ENCODE results near the gene TMEM131. TPM values are rescaled to one million over a fixed set of nuclear protein-coding genes. Genes with fewer than 3 reads are reported as not detected.

The TMEM131 gene
- total and polyA plus RNA-seq, 10 of the 15 experiments (the other 5 are each of a cell fraction or from before 2014, with no cell fraction given), result 6.0 to 48.2 (median 23.2) TPM

DNA sequence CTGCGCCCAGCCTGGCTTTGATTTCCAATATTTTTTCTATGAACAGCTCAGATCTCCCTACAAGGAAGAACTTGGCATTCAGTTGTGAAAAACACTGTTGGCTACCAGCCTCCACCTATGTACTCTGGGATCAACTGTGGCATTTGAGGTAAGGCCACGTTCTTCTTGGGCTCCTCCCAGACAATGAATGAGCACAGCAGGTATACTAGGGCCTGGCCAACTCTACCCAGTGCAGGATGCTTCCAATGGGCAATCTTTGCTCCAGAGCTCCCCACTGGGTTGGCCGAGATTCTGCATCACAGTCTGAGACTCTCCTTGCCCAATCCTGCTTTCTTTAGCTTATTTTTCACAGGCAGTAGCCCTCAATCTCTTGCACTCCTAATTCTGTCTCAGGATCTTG, 75.9 kb downstream of the TMEM131 start:
- peaks cover 19% of the 10 kb centered on the region for H3K79me2 ChIP-seq (ENCODE audit: control insufficient read depth, insufficient read depth, low read length)
- RAD21 ChIA-PET (ENCODE audit: unreplicated experiment), result no interaction called here
- no peak overlapping the region for H3K4me3 ChIP-seq
- peaks cover 19% of the 10 kb centered on the region for H3K9me3 ChIP-seq (replicated peaks; ENCODE audit: control insufficient read depth, insufficient read depth, low read length)
- no peak overlapping the region for H3K27ac ChIP-seq (ENCODE audit: control insufficient read depth, insufficient read depth)
- no peak overlapping the region for H2AFZ ChIP-seq (ENCODE audit: control insufficient read depth, low read depth, low read length)
- no peak overlapping the region for H3K9ac ChIP-seq (ENCODE audit: control insufficient read depth, insufficient read depth, low read length)
- H3K27me3 ChIP-seq (replicated peaks in 1 of 2; ENCODE audit: control insufficient read depth in 2 of 2, insufficient read depth in 2 of 2, low read length in 1 of 2), result no peaks in the 10 kb centered on the region
- no peaks in the 10 kb centered on the region for H4K20me1 ChIP-seq (ENCODE audit: control insufficient read depth, insufficient read depth)
- peaks cover 4 to 14% of the 10 kb centered on the region in 2 experiments; a peak in 3 of 4 replicates for H3K36me3 ChIP-seq (ENCODE audit: control insufficient read depth in 2 of 2, insufficient read depth in 2 of 2, low read length in 1 of 2)
- DNase-seq (ENCODE audit: low read depth, low spot score), result no peak
- POLR2A ChIA-PET, result interaction anchor here (2.0 kb wide), 1 partner anchor 11 kb away, joined by 8 read pairs; no protein-coding TSS in a partner anchor
- no peak for ATAC-seq
- CTCF ChIA-PET, result interaction anchor here (0.6 to 1.1 kb wide), 2 partner anchors 113 to 210 kb away, joined by 3 read pairs; no protein-coding TSS in a partner anchor
- FAIRE-seq, result no peak
- TF ChIP-seq FOS (IDR thresholded peaks at IDR 0.05; ENCODE audit: borderline replicate concordance, extremely low read depth, insufficient read length) (no peak), ZBED1 (IDR thresholded peaks at IDR 0.05; ENCODE audit: borderline replicate concordance) (no peak), MXI1 (IDR thresholded peaks at IDR 0.05; ENCODE audit: low read depth, low read length) (no peak), YBX1 (IDR thresholded peaks at IDR 0.05) (no peak), ESRRA (IDR thresholded peaks at IDR 0.05; ENCODE audit: low read length) (no peak), ZNF384 (IDR thresholded peaks at IDR 0.05; ENCODE audit: borderline replicate concordance, low read depth, low read length) (no peak), SIX5 (IDR thresholded peaks at IDR 0.05; ENCODE audit: low read depth, low read length, severe bottlenecking) (no peak), NFXL1 (IDR thresholded peaks at IDR 0.05; ENCODE audit: borderline replicate concordance) (no peak), ETV6 (conservative IDR thresholded peaks at IDR 0.05 in 1 of 2, IDR thresholded peaks at IDR 0.05 in 1 of 2; ENCODE audit: borderline replicate concordance in 1 of 2, low read depth in 1 of 2) (no peak), CHD1 (IDR thresholded peaks at IDR 0.05; ENCODE audit: low read depth, low read length) (no peak), TCF12 (IDR thresholded peaks at IDR 0.05; ENCODE audit: low read depth, low read length) (no peak)
- TF ChIP-seq, protein P1, sequence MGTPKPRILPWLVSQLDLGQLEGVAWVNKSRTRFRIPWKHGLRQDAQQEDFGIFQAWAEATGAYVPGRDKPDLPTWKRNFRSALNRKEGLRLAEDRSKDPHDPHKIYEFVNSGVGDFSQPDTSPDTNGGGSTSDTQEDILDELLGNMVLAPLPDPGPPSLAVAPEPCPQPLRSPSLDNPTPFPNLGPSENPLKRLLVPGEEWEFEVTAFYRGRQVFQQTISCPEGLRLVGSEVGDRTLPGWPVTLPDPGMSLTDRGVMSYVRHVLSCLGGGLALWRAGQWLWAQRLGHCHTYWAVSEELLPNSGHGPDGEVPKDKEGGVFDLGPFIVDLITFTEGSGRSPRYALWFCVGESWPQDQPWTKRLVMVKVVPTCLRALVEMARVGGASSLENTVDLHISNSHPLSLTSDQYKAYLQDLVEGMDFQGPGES (IDR thresholded peaks at IDR 0.05), result no peak
- TF ChIP-seq, protein P2, sequence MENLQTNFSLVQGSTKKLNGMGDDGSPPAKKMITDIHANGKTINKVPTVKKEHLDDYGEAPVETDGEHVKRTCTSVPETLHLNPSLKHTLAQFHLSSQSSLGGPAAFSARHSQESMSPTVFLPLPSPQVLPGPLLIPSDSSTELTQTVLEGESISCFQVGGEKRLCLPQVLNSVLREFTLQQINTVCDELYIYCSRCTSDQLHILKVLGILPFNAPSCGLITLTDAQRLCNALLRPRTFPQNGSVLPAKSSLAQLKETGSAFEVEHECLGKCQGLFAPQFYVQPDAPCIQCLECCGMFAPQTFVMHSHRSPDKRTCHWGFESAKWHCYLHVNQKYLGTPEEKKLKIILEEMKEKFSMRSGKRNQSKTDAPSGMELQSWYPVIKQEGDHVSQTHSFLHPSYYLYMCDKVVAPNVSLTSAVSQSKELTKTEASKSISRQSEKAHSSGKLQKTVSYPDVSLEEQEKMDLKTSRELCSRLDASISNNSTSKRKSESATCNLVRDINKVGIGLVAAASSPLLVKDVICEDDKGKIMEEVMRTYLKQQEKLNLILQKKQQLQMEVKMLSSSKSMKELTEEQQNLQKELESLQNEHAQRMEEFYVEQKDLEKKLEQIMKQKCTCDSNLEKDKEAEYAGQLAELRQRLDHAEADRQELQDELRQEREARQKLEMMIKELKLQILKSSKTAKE (IDR thresholded peaks at IDR 0.05; ENCODE audit: low read depth, poor library complexity, severe bottlenecking), result no peak
- TF ChIP-seq, protein P3, sequence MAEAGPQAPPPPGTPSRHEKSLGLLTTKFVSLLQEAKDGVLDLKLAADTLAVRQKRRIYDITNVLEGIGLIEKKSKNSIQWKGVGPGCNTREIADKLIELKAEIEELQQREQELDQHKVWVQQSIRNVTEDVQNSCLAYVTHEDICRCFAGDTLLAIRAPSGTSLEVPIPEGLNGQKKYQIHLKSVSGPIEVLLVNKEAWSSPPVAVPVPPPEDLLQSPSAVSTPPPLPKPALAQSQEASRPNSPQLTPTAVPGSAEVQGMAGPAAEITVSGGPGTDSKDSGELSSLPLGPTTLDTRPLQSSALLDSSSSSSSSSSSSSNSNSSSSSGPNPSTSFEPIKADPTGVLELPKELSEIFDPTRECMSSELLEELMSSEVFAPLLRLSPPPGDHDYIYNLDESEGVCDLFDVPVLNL (IDR thresholded peaks at IDR 0.05; ENCODE audit: low read depth, low read length), result no peak
- TF ChIP-seq, protein P4, sequence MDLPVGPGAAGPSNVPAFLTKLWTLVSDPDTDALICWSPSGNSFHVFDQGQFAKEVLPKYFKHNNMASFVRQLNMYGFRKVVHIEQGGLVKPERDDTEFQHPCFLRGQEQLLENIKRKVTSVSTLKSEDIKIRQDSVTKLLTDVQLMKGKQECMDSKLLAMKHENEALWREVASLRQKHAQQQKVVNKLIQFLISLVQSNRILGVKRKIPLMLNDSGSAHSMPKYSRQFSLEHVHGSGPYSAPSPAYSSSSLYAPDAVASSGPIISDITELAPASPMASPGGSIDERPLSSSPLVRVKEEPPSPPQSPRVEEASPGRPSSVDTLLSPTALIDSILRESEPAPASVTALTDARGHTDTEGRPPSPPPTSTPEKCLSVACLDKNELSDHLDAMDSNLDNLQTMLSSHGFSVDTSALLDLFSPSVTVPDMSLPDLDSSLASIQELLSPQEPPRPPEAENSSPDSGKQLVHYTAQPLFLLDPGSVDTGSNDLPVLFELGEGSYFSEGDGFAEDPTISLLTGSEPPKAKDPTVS (IDR thresholded peaks at IDR 0.05; ENCODE audit: low read depth, low read length), result no peak
- TF ChIP-seq, protein P5, sequence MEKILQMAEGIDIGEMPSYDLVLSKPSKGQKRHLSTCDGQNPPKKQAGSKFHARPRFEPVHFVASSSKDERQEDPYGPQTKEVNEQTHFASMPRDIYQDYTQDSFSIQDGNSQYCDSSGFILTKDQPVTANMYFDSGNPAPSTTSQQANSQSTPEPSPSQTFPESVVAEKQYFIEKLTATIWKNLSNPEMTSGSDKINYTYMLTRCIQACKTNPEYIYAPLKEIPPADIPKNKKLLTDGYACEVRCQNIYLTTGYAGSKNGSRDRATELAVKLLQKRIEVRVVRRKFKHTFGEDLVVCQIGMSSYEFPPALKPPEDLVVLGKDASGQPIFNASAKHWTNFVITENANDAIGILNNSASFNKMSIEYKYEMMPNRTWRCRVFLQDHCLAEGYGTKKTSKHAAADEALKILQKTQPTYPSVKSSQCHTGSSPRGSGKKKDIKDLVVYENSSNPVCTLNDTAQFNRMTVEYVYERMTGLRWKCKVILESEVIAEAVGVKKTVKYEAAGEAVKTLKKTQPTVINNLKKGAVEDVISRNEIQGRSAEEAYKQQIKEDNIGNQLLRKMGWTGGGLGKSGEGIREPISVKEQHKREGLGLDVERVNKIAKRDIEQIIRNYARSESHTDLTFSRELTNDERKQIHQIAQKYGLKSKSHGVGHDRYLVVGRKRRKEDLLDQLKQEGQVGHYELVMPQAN (conservative IDR thresholded peaks at IDR 0.05), result no peak
- in situ Hi-C loops (cut with MboI), result no loop called here
- WGBS (ENCODE audit: insufficient coverage, insufficient replicate concordance, low lambda C conversion rate, missing lambda C conversion rate), result 97% methylated on average over 3 of the region's 3 CpGs
- BruUV-seq (replicated peaks), result no TSS peak
- intact Hi-C loops (cut with micrococcal nuclease; ENCODE audit: unreplicated experiment), result no loop called here
- H3K4me2 ChIP-seq (ENCODE audit: control insufficient read depth, insufficient read depth), result no peak overlapping the region
- peaks cover 6% of the 10 kb centered on the region; the same call in 1 of the 2 replicates for H3K4me1 ChIP-seq (ENCODE audit: control insufficient read depth, insufficient read depth, low read length)
- SMC1A ChIA-PET (ENCODE audit: uncharacterized antibody, unreplicated experiment), result interaction anchor here (1.0 to 4.3 kb wide), 6 partner anchors 10 to 71 kb away, joined by 3 to 35 read pairs (median 6); no protein-coding TSS in a partner anchor

Data from GM12878 (cell line).